Neural cell (in vitro differentiated cells): ENCODE measurements around the gene TMEM260. TPM values are rescaled to one million over a fixed set of nuclear protein-coding genes. Genes with fewer than 3 reads are reported as not detected.

ENCODE experiments used
- H2AFZ ChIP-seq: fragments of 200-600, 300-800 bp; sonication (generic), shearing (Covaris generic); 2 replicates; pipeline ENCODE4 v1.6.0; 2014; ENCODE audit warnings: low read depth, mild to moderate bottlenecking, antibody characterized with exemption, low read length, moderate library complexity
- H3F3A ChIP-seq: fragments of 200-600 bp; shearing (Covaris generic); 2 replicates; pipeline ENCODE4 v1.6.1; 2016; ENCODE audit warnings: mild to moderate bottlenecking, moderate library complexity, mixed read lengths, antibody characterized with exemption, low read length; ENCODE audit not compliant: insufficient read depth, poor library complexity, severe bottlenecking
- H3K27ac ChIP-seq: fragments of 200-600, 300-800 bp; sonication (generic), shearing (Covaris generic); 2 replicates; pipeline ENCODE4 v1.5.1; 2014; ENCODE audit warnings: mild to moderate bottlenecking, low read length, moderate library complexity
- H3K27me3 ChIP-seq: fragments of 300-800, 200-600 bp; sonication (generic), shearing (Covaris generic); 2 replicates; pipeline ENCODE4 v1.6.0; 2014; ENCODE audit warnings: mild to moderate bottlenecking, low read depth, low read length, moderate library complexity; ENCODE audit not compliant: insufficient read depth
- H3K36me3 ChIP-seq: fragments of 300-800, 200-600 bp; sonication (generic), shearing (Covaris generic); 2 replicates; pipeline ENCODE4 v1.5.1; 2014; ENCODE audit warnings: mild to moderate bottlenecking, antibody characterized with exemption, low read length, moderate library complexity; ENCODE audit not compliant: insufficient read depth
- H3K4me2 ChIP-seq: fragments of 300-800, 200-600 bp; sonication (generic), shearing (Covaris generic); 2 replicates; pipeline ENCODE4 v1.6.0; 2014; ENCODE audit warnings: mild to moderate bottlenecking, low read length
- H3K4me3 ChIP-seq: fragments of 300-800, 200-600 bp; sonication (generic), shearing (Covaris generic); 2 replicates; pipeline ENCODE4 v1.5.1; 2014; ENCODE audit warnings: mild to moderate bottlenecking, low read length, moderate library complexity
- H3K79me2 ChIP-seq: fragments of 200-600 bp; shearing (Covaris generic); replicated peaks from 2 replicates; pipeline ENCODE4 v1.6.0; 2014; ENCODE audit warnings: mild to moderate bottlenecking, low read length, moderate library complexity; ENCODE audit not compliant: insufficient read depth
- H3K9ac ChIP-seq: fragments of 300-800, 200-600 bp; sonication (generic), shearing (Covaris generic); 2 replicates; pipeline ENCODE4 v1.6.1; 2016; ENCODE audit warnings: mild to moderate bottlenecking, low read length, mixed read lengths
- H3K9me2 ChIP-seq: fragments of 200-600 bp; shearing (Covaris generic); 2 replicates; pipeline ENCODE4 v1.6.1; 2016; ENCODE audit warnings: mild to moderate bottlenecking, low read length, mixed read lengths; ENCODE audit not compliant: insufficient read depth
- H3K9me3 ChIP-seq: fragments of 200-600, 300-800 bp; sonication (generic), shearing (Covaris generic); 2 replicates; pipeline ENCODE4 v1.6.1; 2016; ENCODE audit warnings: mild to moderate bottlenecking, mixed run types, low read length, moderate library complexity, mixed read lengths
- H4K20me1 ChIP-seq: fragments of 200-600 bp; shearing (Covaris generic); 2 replicates; pipeline ENCODE4 v1.6.1; 2016; ENCODE audit warnings: mild to moderate bottlenecking, mixed run types; ENCODE audit not compliant: insufficient read depth
- CTCF ChIP-seq: fragments of 450-650 bp; IDR thresholded peaks from 2 replicates; pipeline ENCODE4 v1.5.1; 2014; ENCODE audit warnings: antibody characterized with exemption, mild to moderate bottlenecking, moderate library complexity; ENCODE audit not compliant: poor library complexity, severe bottlenecking
- EP300 ChIP-seq: fragments of 450-650 bp; conservative IDR thresholded peaks from 2 replicates; pipeline ENCODE4 v1.6.1; 2014; ENCODE audit warnings: antibody characterized with exemption, mild to moderate bottlenecking, moderate library complexity; ENCODE audit not compliant: poor library complexity, severe bottlenecking
- EZH2 ChIP-seq: fragments of 200-600, 300-800 bp; shearing (Covaris generic), sonication (generic); IDR thresholded peaks from 2 replicates; pipeline ENCODE4 v1.6.1; 2014; ENCODE audit warnings: antibody characterized with exemption, low read length, borderline replicate concordance, mild to moderate bottlenecking; ENCODE audit not compliant: insufficient read depth, poor library complexity, severe bottlenecking
- MXI1 ChIP-seq: fragments of 450-650 bp; conservative IDR thresholded peaks from 2 replicates; pipeline ENCODE4 v1.6.1; 2014; ENCODE audit warnings: antibody characterized with exemption, mild to moderate bottlenecking; ENCODE audit not compliant: poor library complexity, severe bottlenecking
- POLR2AphosphoS5 ChIP-seq: IDR thresholded peaks from 2 replicates; pipeline ENCODE4 v1.6.1; 2012
- RAD21 ChIP-seq: fragments of 450-650 bp; conservative IDR thresholded peaks from 2 replicates; pipeline ENCODE4 v1.6.1; 2014; ENCODE audit warnings: antibody characterized with exemption, mild to moderate bottlenecking, moderate library complexity
- SMC3 ChIP-seq: fragments of 450-650 bp; conservative IDR thresholded peaks from 2 replicates; pipeline ENCODE4 v1.6.1; 2014; ENCODE audit warnings: antibody characterized with exemption, mild to moderate bottlenecking, moderate library complexity; ENCODE audit not compliant: poor library complexity
- TAF1 ChIP-seq: IDR thresholded peaks from 2 replicates; pipeline ENCODE4 v1.6.1; 2012; ENCODE audit warnings: low read depth
- polyA plus RNA-seq: library from polyadenylated mRNA; depleted of rRNA; stranded (reverse); fragments of >200 nt; gene quantifications from 2 replicates; pipeline ENCODE4 v1.2.3, GENCODE V29; 2014
- TF ChIP-seq, protein P1 (sequence below): IDR thresholded peaks from 2 replicates; pipeline ENCODE4 v1.6.1; 2012; ENCODE audit warnings: borderline replicate concordance

The TMEM260 gene
- polyA plus RNA-seq, 1 donor from 2014 or later, result 67.0 TPM

DNA sequence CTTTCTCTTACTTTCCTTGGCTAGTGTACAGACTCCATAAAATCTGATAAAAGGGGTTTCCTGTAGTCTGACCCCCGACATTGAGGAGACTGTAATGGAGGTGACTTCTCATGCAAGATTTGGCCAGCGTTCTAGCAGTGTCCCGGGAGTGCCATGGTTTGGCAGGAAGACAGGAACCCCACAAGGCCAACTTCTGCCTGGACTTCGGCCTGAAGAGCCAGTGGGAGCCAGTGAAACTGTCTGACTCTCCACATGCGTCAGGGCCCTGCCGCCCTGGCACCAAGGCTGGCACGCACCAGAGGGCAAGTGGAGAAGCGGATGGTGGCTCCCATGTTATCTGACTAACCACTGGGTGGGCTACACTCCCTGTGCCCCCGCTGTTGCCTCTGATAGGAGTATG lies 70.5 kb downstream of the TMEM260 start:
- H3K27ac ChIP-seq, result no peak overlapping the region
- H3K27me3 ChIP-seq, result no peaks in the 10 kb centered on the region
- no peaks in the 10 kb centered on the region for H3K79me2 ChIP-seq
- H3F3A ChIP-seq, result no peaks in the 10 kb centered on the region
- no peak overlapping the region for H3K9ac ChIP-seq
- H3K4me3 ChIP-seq, result no peak overlapping the region
- H3K9me3 ChIP-seq, result no peaks in the 10 kb centered on the region
- peaks cover 5% of the 10 kb centered on the region for H3K36me3 ChIP-seq
- H3K4me2 ChIP-seq, result no peak overlapping the region
- H2AFZ ChIP-seq, result no peak overlapping the region
- TF ChIP-seq POLR2AphosphoS5 (no peak), EP300 (no peak), SMC3 (no peak), TAF1 (no peak), CTCF (no peak), EZH2 (no peak), MXI1 (no peak), RAD21 (no peak)
- TF ChIP-seq, protein P1, sequence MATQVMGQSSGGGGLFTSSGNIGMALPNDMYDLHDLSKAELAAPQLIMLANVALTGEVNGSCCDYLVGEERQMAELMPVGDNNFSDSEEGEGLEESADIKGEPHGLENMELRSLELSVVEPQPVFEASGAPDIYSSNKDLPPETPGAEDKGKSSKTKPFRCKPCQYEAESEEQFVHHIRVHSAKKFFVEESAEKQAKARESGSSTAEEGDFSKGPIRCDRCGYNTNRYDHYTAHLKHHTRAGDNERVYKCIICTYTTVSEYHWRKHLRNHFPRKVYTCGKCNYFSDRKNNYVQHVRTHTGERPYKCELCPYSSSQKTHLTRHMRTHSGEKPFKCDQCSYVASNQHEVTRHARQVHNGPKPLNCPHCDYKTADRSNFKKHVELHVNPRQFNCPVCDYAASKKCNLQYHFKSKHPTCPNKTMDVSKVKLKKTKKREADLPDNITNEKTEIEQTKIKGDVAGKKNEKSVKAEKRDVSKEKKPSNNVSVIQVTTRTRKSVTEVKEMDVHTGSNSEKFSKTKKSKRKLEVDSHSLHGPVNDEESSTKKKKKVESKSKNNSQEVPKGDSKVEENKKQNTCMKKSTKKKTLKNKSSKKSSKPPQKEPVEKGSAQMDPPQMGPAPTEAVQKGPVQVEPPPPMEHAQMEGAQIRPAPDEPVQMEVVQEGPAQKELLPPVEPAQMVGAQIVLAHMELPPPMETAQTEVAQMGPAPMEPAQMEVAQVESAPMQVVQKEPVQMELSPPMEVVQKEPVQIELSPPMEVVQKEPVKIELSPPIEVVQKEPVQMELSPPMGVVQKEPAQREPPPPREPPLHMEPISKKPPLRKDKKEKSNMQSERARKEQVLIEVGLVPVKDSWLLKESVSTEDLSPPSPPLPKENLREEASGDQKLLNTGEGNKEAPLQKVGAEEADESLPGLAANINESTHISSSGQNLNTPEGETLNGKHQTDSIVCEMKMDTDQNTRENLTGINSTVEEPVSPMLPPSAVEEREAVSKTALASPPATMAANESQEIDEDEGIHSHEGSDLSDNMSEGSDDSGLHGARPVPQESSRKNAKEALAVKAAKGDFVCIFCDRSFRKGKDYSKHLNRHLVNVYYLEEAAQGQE, result no peak
- no peaks in the 10 kb centered on the region for H3K9me2 ChIP-seq
- H4K20me1 ChIP-seq, result no peaks in the 10 kb centered on the region

GRCh38 chr14:56650979-56651378 lies 71.4 kb downstream of the TMEM260 start:
- H3K36me3 ChIP-seq, result peaks cover 5% of the 10 kb centered on the region

More at GRCh38 chr14:56650979-56651378, 71.4 kb downstream of the TMEM260 start:
- Histone ChIP-seq H3K27ac (no peak overlapping the region), H4K20me1 (no peaks in the 10 kb centered on the region), H3K9me3 (no peaks in the 10 kb centered on the region), H3K4me2 (no peak overlapping the region), H2AFZ (no peak overlapping the region), H3K9ac (no peak overlapping the region), H3K79me2 (no peaks in the 10 kb centered on the region), H3K27me3 (no peaks in the 10 kb centered on the region), H3K9me2 (no peaks in the 10 kb centered on the region), H3F3A (no peaks in the 10 kb centered on the region), H3K4me3 (no peak overlapping the region)
- TF ChIP-seq SMC3 (no peak), RAD21 (no peak), EP300 (no peak), EZH2 (no peak), CTCF (no peak), MXI1 (no peak), TAF1 (no peak), POLR2AphosphoS5 (no peak)
- TF ChIP-seq, protein P1, result no peak
